ENCODE measurements around the gene CALHM6. TPM values are rescaled to one million over a fixed set of nuclear protein-coding genes. Genes with fewer than 3 reads are reported as not detected.
"Not testable (repeated sequence)": the region's sequence is repeated elsewhere in the genome, so short reads cannot be mapped to it uniquely, and the experiment has no call there.

The CALHM6 gene
- total and polyA plus RNA-seq, 4 donors: 2.0 to 22.4 (median 6.2) TPM

DNA sequence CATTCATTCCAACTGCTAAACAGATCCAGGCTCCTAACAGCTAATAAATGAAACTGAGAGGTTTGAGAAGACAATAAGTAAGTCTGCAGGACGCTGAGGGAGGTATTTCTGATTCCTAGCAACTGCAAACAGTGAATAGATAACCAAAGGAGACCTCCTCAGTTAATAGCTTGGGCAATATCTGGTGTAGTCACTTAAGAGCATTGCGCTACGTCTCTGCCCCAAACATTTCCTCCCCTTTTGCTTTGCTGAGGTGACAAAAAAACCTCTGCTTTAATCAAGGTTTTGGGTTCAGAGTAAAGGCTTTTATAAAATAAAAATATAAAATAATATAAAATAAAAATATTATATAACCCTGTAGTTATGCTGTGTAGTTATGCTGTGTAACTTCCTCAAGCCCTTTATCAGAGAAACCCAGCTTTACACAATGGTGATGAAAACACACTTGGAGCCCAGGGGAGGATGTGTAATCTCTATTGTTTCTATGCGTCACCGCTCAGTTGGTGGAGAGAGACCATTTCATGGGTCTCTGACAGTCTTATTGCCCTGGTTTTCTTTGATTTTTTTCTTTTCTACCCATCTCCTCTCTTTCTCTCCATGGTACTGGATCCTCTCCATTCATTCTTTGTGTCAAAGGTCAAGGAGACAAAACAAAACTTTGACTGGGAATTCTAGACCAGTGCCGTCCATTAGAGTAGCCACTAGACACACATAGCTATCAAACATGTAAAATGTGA, 31.3 kb downstream of the CALHM6 start:
- H3K9ac ChIP-seq (ENCODE audit: low read depth in 1 of 2, low read length in 2 of 2): no peak overlapping the region
- TF ChIP-seq, protein P1, sequence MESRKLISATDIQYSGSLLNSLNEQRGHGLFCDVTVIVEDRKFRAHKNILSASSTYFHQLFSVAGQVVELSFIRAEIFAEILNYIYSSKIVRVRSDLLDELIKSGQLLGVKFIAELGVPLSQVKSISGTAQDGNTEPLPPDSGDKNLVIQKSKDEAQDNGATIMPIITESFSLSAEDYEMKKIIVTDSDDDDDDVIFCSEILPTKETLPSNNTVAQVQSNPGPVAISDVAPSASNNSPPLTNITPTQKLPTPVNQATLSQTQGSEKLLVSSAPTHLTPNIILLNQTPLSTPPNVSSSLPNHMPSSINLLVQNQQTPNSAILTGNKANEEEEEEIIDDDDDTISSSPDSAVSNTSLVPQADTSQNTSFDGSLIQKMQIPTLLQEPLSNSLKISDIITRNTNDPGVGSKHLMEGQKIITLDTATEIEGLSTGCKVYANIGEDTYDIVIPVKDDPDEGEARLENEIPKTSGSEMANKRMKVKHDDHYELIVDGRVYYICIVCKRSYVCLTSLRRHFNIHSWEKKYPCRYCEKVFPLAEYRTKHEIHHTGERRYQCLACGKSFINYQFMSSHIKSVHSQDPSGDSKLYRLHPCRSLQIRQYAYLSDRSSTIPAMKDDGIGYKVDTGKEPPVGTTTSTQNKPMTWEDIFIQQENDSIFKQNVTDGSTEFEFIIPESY (IDR thresholded peaks at IDR 0.05): no peak
- TF ChIP-seq, protein P2, sequence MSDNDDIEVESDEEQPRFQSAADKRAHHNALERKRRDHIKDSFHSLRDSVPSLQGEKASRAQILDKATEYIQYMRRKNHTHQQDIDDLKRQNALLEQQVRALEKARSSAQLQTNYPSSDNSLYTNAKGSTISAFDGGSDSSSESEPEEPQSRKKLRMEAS (IDR thresholded peaks at IDR 0.05): no peak
- TF ChIP-seq YY1 (IDR thresholded peaks at IDR 0.05) (no peak), JUND (IDR thresholded peaks at IDR 0.05) (no peak), HNF4A (conservative IDR thresholded peaks at IDR 0.05) (no peak), GABPA (IDR thresholded peaks at IDR 0.05 in 1 of 2, conservative IDR thresholded peaks at IDR 0.05 in 1 of 2) (no peak), RAD21 (IDR thresholded peaks at IDR 0.05) (no peak), HNF4G (IDR thresholded peaks at IDR 0.05) (no peak), TAF1 (conservative IDR thresholded peaks at IDR 0.05) (no peak), EGR1 (IDR thresholded peaks at IDR 0.05; ENCODE audit: low read depth in 2 of 2) (no peak), FOXA2 (IDR thresholded peaks at IDR 0.05) (no peak)
- TF ChIP-seq, protein P3, sequence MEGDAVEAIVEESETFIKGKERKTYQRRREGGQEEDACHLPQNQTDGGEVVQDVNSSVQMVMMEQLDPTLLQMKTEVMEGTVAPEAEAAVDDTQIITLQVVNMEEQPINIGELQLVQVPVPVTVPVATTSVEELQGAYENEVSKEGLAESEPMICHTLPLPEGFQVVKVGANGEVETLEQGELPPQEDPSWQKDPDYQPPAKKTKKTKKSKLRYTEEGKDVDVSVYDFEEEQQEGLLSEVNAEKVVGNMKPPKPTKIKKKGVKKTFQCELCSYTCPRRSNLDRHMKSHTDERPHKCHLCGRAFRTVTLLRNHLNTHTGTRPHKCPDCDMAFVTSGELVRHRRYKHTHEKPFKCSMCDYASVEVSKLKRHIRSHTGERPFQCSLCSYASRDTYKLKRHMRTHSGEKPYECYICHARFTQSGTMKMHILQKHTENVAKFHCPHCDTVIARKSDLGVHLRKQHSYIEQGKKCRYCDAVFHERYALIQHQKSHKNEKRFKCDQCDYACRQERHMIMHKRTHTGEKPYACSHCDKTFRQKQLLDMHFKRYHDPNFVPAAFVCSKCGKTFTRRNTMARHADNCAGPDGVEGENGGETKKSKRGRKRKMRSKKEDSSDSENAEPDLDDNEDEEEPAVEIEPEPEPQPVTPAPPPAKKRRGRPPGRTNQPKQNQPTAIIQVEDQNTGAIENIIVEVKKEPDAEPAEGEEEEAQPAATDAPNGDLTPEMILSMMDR (IDR thresholded peaks at IDR 0.05; ENCODE audit: low read depth, low read length, missing input control): no peak
- TF ChIP-seq, protein P4, sequence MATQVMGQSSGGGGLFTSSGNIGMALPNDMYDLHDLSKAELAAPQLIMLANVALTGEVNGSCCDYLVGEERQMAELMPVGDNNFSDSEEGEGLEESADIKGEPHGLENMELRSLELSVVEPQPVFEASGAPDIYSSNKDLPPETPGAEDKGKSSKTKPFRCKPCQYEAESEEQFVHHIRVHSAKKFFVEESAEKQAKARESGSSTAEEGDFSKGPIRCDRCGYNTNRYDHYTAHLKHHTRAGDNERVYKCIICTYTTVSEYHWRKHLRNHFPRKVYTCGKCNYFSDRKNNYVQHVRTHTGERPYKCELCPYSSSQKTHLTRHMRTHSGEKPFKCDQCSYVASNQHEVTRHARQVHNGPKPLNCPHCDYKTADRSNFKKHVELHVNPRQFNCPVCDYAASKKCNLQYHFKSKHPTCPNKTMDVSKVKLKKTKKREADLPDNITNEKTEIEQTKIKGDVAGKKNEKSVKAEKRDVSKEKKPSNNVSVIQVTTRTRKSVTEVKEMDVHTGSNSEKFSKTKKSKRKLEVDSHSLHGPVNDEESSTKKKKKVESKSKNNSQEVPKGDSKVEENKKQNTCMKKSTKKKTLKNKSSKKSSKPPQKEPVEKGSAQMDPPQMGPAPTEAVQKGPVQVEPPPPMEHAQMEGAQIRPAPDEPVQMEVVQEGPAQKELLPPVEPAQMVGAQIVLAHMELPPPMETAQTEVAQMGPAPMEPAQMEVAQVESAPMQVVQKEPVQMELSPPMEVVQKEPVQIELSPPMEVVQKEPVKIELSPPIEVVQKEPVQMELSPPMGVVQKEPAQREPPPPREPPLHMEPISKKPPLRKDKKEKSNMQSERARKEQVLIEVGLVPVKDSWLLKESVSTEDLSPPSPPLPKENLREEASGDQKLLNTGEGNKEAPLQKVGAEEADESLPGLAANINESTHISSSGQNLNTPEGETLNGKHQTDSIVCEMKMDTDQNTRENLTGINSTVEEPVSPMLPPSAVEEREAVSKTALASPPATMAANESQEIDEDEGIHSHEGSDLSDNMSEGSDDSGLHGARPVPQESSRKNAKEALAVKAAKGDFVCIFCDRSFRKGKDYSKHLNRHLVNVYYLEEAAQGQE (IDR thresholded peaks at IDR 0.05): no peak
- TF ChIP-seq, protein P5, sequence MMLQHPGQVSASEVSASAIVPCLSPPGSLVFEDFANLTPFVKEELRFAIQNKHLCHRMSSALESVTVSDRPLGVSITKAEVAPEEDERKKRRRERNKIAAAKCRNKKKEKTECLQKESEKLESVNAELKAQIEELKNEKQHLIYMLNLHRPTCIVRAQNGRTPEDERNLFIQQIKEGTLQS (IDR thresholded peaks at IDR 0.05): no peak
- no peak for DNase-seq (ENCODE audit: low spot score)
- H3K4me1 ChIP-seq (ENCODE audit: control insufficient read depth in 4 of 4, insufficient read depth in 4 of 4, low read length in 3 of 4): no peaks in the 10 kb centered on the region
- H3K36me3 ChIP-seq (ENCODE audit: control insufficient read depth in 4 of 4, insufficient read depth in 3 of 4, low read depth in 1 of 4, low read length in 3 of 4): no peaks in the 10 kb centered on the region
- no peak overlapping the region for H3K4me3 ChIP-seq (ENCODE audit: low read depth in 1 of 3, low read length in 3 of 3)
- WGBS: 79% methylated on average over 6 of the region's 6 CpGs
- no peaks in the 10 kb centered on the region for H3K9me3 ChIP-seq (ENCODE audit: control insufficient read depth in 4 of 4, low read length in 3 of 4)
- no peaks in the 10 kb centered on the region for H3K27me3 ChIP-seq (ENCODE audit: control insufficient read depth in 4 of 4, insufficient read depth in 4 of 4, low read length in 3 of 4)
- no peak overlapping the region for H3K27ac ChIP-seq (ENCODE audit: low read depth in 1 of 2, low read length in 2 of 2)

DNA sequence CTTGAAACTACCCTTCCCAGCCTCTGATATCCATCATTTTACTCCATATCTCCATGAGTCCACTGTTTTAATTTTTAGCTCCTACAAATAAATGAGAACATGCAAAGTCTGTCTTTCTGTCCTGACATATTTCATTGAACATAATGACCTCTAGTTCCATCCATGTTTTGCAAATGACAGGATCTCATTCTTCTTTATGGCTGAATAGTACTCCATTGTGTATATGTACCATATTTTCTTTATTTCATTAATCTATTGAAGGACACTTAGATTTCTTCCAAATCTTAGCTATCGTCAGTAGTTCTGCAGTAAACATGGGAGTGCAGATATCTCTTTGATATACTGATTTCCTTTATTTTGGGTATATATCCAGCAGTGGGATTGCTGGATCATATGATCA, 34.0 kb downstream of the CALHM6 start:
- not testable (repeated sequence) for H3K4me1 ChIP-seq (ENCODE audit: control insufficient read depth in 4 of 4, insufficient read depth in 4 of 4, low read length in 3 of 4); H3K36me3 ChIP-seq (ENCODE audit: control insufficient read depth in 4 of 4, insufficient read depth in 3 of 4, low read depth in 1 of 4, low read length in 3 of 4); H3K27ac ChIP-seq (ENCODE audit: low read depth in 1 of 2, low read length in 2 of 2); H3K9me3 ChIP-seq (ENCODE audit: control insufficient read depth in 4 of 4, low read length in 3 of 4); DNase-seq (ENCODE audit: low spot score); H3K4me3 ChIP-seq (ENCODE audit: low read depth in 1 of 3, low read length in 3 of 3); H3K9ac ChIP-seq (ENCODE audit: low read depth in 1 of 2, low read length in 2 of 2); H3K27me3 ChIP-seq (ENCODE audit: control insufficient read depth in 4 of 4, insufficient read depth in 4 of 4, low read length in 3 of 4)
- 99% methylated on average over 1 of the region's 1 CpG for WGBS

All from liver (tissue), 9 donors.